WERI-Rb-1 (cell line): ENCODE results near the gene KDM4F.

Experiments
- DNase-seq: peaks from one replicate; pipeline ENCODE4 v3.0.0-alpha.2; 2020
- H3K27ac ChIP-seq: fragments of 250-450 bp; sonication (Bioruptor Pico); 2 replicates; pipeline ENCODE4 v1.5.1; 2020; ENCODE audit warnings: mild to moderate bottlenecking, moderate library complexity
- H3K27me3 ChIP-seq: fragments of 250-450 bp; sonication (Bioruptor Pico); 2 replicates; pipeline ENCODE4 v1.5.1; 2021; ENCODE audit warnings: mild to moderate bottlenecking, low read depth, moderate library complexity; ENCODE audit not compliant: insufficient read depth, severe bottlenecking
- H3K36me3 ChIP-seq: fragments of 250-450 bp; sonication (Bioruptor Pico); 2 replicates; pipeline ENCODE4 v1.5.1; 2020; ENCODE audit warnings: mild to moderate bottlenecking, moderate library complexity
- H3K4me3 ChIP-seq: 2 replicates; pipeline ENCODE4 v1.5.1; 2011; ENCODE audit warnings: low read depth, mild to moderate bottlenecking, control low read depth, low read length
- H3K9me3 ChIP-seq: fragments of 250-450 bp; sonication (Bioruptor Pico); 2 replicates; pipeline ENCODE4 v1.5.1; 2021; ENCODE audit warnings: mild to moderate bottlenecking, moderate library complexity; ENCODE audit not compliant: severe bottlenecking
- TF ChIP-seq, protein P1 (sequence below): IDR thresholded peaks from 2 replicates; pipeline ENCODE4 v1.5.1; 2011; ENCODE audit warnings: low read depth, mild to moderate bottlenecking, control low read depth, inconsistent platforms, low read length

Gene KDM4F

DNA sequence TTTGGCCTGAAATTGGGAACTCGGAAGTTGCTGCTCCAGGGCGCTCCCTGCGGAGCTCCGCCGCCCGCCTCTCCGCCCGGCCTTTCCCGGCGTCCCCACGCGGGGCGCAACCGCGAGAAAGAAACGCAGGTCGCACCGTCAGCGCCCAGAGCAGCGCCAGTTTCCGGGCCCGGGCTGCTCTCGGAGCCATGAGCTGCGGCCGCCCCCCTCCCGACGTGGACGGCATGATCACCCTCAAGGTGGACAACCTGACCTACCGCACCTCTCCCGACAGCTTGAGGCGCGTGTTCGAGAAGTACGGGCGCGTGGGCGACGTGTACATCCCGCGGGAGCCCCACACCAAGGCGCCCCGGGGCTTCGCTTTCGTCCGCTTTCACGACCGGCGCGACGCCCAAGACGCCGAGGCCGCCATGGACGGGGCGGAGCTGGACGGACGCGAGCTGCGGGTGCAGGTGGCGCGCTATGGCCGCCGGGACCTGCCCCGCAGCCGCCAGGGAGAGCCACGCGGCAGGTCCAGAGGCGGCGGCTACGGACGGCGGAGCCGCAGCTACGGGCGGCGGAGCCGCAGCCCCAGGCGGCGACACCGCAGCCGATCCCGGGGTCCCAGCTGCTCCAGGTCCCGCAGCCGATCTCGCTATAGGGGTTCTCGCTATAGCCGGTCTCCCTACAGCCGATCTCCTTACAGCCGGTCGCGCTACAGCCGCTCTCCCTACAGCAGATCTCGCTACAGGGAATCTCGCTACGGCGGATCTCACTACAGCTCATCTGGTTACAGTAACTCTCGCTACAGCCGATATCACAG is 18.0 kb downstream of the KDM4F start:
- H3K9me3 ChIP-seq, result no peaks in the 10 kb centered on the region
- TF ChIP-seq, protein P1, sequence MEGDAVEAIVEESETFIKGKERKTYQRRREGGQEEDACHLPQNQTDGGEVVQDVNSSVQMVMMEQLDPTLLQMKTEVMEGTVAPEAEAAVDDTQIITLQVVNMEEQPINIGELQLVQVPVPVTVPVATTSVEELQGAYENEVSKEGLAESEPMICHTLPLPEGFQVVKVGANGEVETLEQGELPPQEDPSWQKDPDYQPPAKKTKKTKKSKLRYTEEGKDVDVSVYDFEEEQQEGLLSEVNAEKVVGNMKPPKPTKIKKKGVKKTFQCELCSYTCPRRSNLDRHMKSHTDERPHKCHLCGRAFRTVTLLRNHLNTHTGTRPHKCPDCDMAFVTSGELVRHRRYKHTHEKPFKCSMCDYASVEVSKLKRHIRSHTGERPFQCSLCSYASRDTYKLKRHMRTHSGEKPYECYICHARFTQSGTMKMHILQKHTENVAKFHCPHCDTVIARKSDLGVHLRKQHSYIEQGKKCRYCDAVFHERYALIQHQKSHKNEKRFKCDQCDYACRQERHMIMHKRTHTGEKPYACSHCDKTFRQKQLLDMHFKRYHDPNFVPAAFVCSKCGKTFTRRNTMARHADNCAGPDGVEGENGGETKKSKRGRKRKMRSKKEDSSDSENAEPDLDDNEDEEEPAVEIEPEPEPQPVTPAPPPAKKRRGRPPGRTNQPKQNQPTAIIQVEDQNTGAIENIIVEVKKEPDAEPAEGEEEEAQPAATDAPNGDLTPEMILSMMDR, result peak; percentile 52
- H3K27me3 ChIP-seq, result no peaks in the 10 kb centered on the region
- H3K4me3 ChIP-seq, result peak overlapping the region; percentile 99
- H3K36me3 ChIP-seq, result peaks cover 4% of the 10 kb centered on the region; the same call in 1 of the 2 replicates
- peak overlapping the region; percentile 91 for H3K27ac ChIP-seq
- peak; percentile 82 for DNase-seq

GRCh38 chr11:95067841-95068219 is 18.6 kb downstream of the KDM4F start:
- TF ChIP-seq, protein P1, result no peak
- H3K36me3 ChIP-seq, result peaks cover 4% of the 10 kb centered on the region; the same call in 1 of the 2 replicates
- H3K27me3 ChIP-seq, result no peaks in the 10 kb centered on the region
- peak overlapping the region; percentile 99 for H3K4me3 ChIP-seq
- H3K27ac ChIP-seq, result peak overlapping the region; percentile 91
- no peaks in the 10 kb centered on the region for H3K9me3 ChIP-seq
- DNase-seq, result no peak

GRCh38 chr11:95068549-95068948 is 19.3 kb downstream of the KDM4F start:
- H3K36me3 ChIP-seq, result peaks cover 4% of the 10 kb centered on the region; the same call in 1 of the 2 replicates
- H3K4me3 ChIP-seq, result peak overlapping the region; percentile 99
- no peaks in the 10 kb centered on the region for H3K9me3 ChIP-seq
- TF ChIP-seq, protein P1, result no peak
- DNase-seq, result peak; percentile 75
- peak overlapping the region; percentile 91 for H3K27ac ChIP-seq
- no peaks in the 10 kb centered on the region for H3K27me3 ChIP-seq

- Histone ChIP-seq H3K36me3 (peaks cover 4% of the 10 kb centered on the region; the same call in 1 of the 2 replicates), H3K27ac (no peak overlapping the region), H3K4me3 (no peak overlapping the region), H3K27me3 (no peaks in the 10 kb centered on the region), H3K9me3 (no peaks in the 10 kb centered on the region)
- no peak for DNase-seq
- TF ChIP-seq, protein P1, result no peak
Measured at GRCh38 chr11:95070471-95070870, 21.2 kb downstream of the KDM4F start.

DNA sequence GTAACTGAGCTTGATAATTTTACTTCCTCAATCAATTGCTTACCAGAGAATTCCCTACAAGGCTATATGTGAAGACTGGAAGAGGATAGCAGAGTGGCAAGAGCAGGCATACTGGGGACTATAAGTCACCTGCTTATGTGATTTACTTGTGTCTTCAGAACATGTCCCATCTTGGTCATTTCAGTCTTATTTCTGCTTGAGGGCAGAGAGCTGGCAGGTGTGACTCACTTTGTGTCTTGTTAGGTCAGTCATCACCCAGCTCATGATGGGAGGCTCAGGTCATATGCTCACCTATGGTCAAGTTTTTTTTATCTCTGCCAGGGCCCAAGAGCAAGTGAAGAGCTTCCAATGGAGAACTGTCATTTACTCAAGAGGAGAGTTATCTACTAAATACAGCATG is 23.7 kb downstream of the KDM4F start:
- TF ChIP-seq, protein P1, result no peak
- H3K9me3 ChIP-seq, result no peaks in the 10 kb centered on the region
- no peak overlapping the region for H3K4me3 ChIP-seq

More for the DNA sequence above, 23.7 kb downstream of the KDM4F start:
- no peak for DNase-seq
- no peaks in the 10 kb centered on the region for H3K27me3 ChIP-seq
- H3K36me3 ChIP-seq, result no peaks in the 10 kb centered on the region
- no peak overlapping the region for H3K27ac ChIP-seq
